T-cell (primary cell): Measurements from ENCODE around the gene SLC25A45. TPM values are rescaled to one million over a fixed set of nuclear protein-coding genes. Genes with fewer than 3 reads are reported as not detected.

ENCODE experiments used
- ATAC-seq, 4 experiments: fragments of 200-7000 bp in 3 of 4; fragments of 150-1000 bp in 1 of 4; cut with Tn5 transposase; replicated peaks in 1 of 4; 1 replicate in 3 of 4; 2 replicates in 1 of 4; pipeline ENCODE4 v1.10.0; 2021; ENCODE audit warnings: moderate library complexity in 3 of 4, mild to moderate bottlenecking in 2 of 4, moderate number of reproducible peaks in 1 of 4
- CTCF ChIA-PET, 2 donors: fragments of 300-600 bp; sonication (Branson Sonifier 250); formaldehyde crosslinking; loops; one replicate each; lab custom pipeline; 2022; ENCODE audit warnings: antibody characterized with exemption in 2 of 2; lab: Charles Lee
- POLR2A ChIA-PET, 2 donors: fragments of 300-600 bp; sonication (Branson Sonifier 250); formaldehyde crosslinking; loops; one replicate each; lab custom pipeline; 2022; ENCODE audit warnings: antibody characterized with exemption in 2 of 2; lab: Charles Lee
- DNase-seq, 35 experiments: peaks; one replicate each; pipeline versions ENCODE4 v3.0.0 to v3.0.0-alpha.2; 2013 to 2023
- H3K27ac ChIP-seq: one replicate; pipeline ENCODE4 v1.5.1; 2013; ENCODE audit warnings: low read length
- H3K27me3 ChIP-seq, 2 experiments: replicated peaks in 1 of 2; 1 replicate in 1 of 2; 2 replicates in 1 of 2; pipeline versions ENCODE4 v1.6.1 to v1.7.0; 2013; ENCODE audit warnings: low read length in 1 of 2, mixed read lengths in 1 of 2; ENCODE audit not compliant: control insufficient read depth in 2 of 2, insufficient read depth in 2 of 2; ENCODE audit errors: extremely low read depth in 1 of 2
- H3K36me3 ChIP-seq, 2 donors: 1 replicate in 1 of 2; 2 replicates in 1 of 2; pipeline versions ENCODE4 v1.6.1 to v1.7.0; 2013; ENCODE audit warnings: low read length in 1 of 2; ENCODE audit not compliant: control insufficient read depth in 2 of 2, insufficient read depth in 1 of 2; ENCODE audit errors: extremely low read depth in 1 of 2
- H3K4me1 ChIP-seq, 2 experiments: 1 replicate in 1 of 2; 2 replicates in 1 of 2; pipeline versions ENCODE4 v1.6.1 to v1.7.0; 2013; ENCODE audit warnings: low read length in 2 of 2, mixed read lengths in 1 of 2; ENCODE audit not compliant: insufficient read depth in 2 of 2, control insufficient read depth in 1 of 2; ENCODE audit errors: extremely low read depth in 1 of 2
- H3K4me3 ChIP-seq, 2 donors: 1 replicate in 1 of 2; 2 replicates in 1 of 2; pipeline versions ENCODE4 v1.5.1 to v1.7.0; 2013; ENCODE audit warnings: mild to moderate bottlenecking in 2 of 2, low read length in 1 of 2, moderate library complexity in 1 of 2; ENCODE audit not compliant: control insufficient read depth in 1 of 2; ENCODE audit errors: extremely low read depth in 1 of 2
- H3K9me3 ChIP-seq: 2 replicates; pipeline ENCODE4 v1.7.0; 2013
- H3K27ac Mint-ChIP-seq, 2 donors: one replicate each; pipeline ENCODE4 v1.8.0; 2020 to 2021; ENCODE audit warnings: mild to moderate bottlenecking in 2 of 2, mixed read lengths in 2 of 2
- H3K27me3 Mint-ChIP-seq, 2 donors: one replicate each; pipeline ENCODE4 v1.8.0; 2021 to 2022; ENCODE audit warnings: mixed read lengths in 2 of 2
- H3K36me3 Mint-ChIP-seq: one replicate; pipeline ENCODE4 v1.8.0; 2021; ENCODE audit warnings: mixed read lengths
- H3K4me1 Mint-ChIP-seq, 3 donors: one replicate each; pipeline ENCODE4 v1.8.0; 2020 to 2022; ENCODE audit warnings: mixed read lengths in 3 of 3, mild to moderate bottlenecking in 1 of 3
- H3K4me3 Mint-ChIP-seq, 3 donors: one replicate each; pipeline ENCODE4 v1.8.0; 2020 to 2022; ENCODE audit warnings: mild to moderate bottlenecking in 3 of 3, mixed read lengths in 3 of 3, moderate library complexity in 3 of 3
- H3K9me3 Mint-ChIP-seq, 3 donors: one replicate each; pipeline ENCODE4 v1.8.0; 2020 to 2022; ENCODE audit warnings: mixed read lengths in 3 of 3
- WGBS: methylation state at CpG from one replicate; pipeline ENCODE4 v1.1.5; 2013; ENCODE audit warnings: missing lambda C conversion rate; ENCODE audit not compliant: insufficient coverage; 5-methylcytosine and 5-hydroxymethylcytosine counted together
- total RNA-seq, 35 experiments: library from RNA in 6 of 35; stranded (reverse) in 6 of 35; fragments of 120-200 nt in 1 of 35; gene quantifications; one replicate each; pipeline versions ENCODE4 v1.2.1 to v1.2.4 and lab custom pipeline; 2013 to 2026

Gene SLC25A45
- total RNA-seq, 5 donors from 2014 or later (not counting 1 experiment from before 2014, with no cell fraction given), result 18.7 to 72.2 (median 22.6) TPM

DNA sequence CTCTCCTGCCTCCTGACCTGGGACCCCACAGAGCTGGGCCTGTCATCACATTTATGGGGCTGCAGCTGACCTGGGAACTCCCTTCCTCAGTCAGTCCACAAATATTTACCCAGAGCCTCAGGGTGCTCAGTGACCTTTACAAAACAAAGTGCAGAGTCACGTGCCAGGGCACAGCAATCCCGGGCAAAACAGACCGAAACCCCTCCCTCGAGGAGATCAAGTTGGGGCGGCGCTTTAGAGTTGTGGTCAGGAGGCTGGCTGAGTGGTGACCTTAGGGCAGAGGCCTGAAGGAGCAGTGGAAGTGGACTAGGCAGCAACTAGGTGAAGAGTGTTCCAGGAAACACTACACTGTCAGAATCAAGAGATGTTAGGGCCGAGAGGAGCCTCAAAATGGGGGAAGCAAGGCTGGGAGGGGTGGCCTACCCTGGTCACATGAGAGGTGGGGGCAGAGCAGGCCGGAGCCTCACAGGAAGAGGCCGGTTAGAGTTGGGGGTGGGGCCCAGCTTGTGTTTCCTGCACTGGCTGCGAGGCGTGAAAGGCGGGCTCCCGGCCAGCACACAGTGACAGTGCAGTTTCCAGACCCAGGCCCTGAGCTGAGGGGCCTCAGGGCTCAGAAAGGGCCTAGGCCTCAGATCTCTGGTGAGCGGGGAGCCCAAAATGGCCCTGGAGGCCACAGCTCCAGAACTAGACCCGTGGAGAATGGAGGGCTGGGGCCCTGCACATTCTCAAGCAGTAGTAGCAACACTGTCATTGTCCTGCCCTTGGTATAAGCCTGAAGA is 36.4 kb upstream of the SLC25A45 start:
- Histone ChIP-seq H3K27me3 (no peaks in the 10 kb centered on the region), H3K4me3 (peak overlapping the region; percentile 72 to 92), H3K4me1 (peaks cover 50 to 79% of the 10 kb centered on the region in 2 experiments), H3K36me3 (peaks cover 0 to 3% of the 10 kb centered on the region in 2 donors), H3K27ac (peak overlapping the region; percentile 95), H3K9me3 (no peaks in the 10 kb centered on the region)
- no peaks in the 10 kb centered on the region for H3K27me3 Mint-ChIP-seq
- peak overlapping the region; percentile 91 to 100 (median 98) for H3K4me3 Mint-ChIP-seq
- ChIA-PET CTCF (interaction anchor here (0.6 to 3.6 kb wide), 8 partner anchors 14 to 90 kb away, joined by 3 to 30 read pairs (median 4); partner anchors contain the start of gene MALAT1 (in 1 of the 2)), POLR2A (interaction anchor here (0.5 to 12.1 kb wide), 8 partner anchors 11 to 147 kb away, joined by 3 to 306 read pairs (median 8); partner anchors contain the start of gene MALAT1 (in 2 of the 2))
- H3K27ac Mint-ChIP-seq, result peak overlapping the region; percentile 98 to 99
- H3K9me3 Mint-ChIP-seq, result no peaks in the 10 kb centered on the region
- ATAC-seq, result peak; percentile 3 to 33 (median 18)
- H3K36me3 Mint-ChIP-seq, result peaks cover 14% of the 10 kb centered on the region
- peak; percentile 50 to 84 (median 69) for DNase-seq
- peaks cover 53 to 77% (median 62%) of the 10 kb centered on the region in 3 donors for H3K4me1 Mint-ChIP-seq
- WGBS, result 0% methylated on average over 11 of the region's 15 CpGs

DNA sequence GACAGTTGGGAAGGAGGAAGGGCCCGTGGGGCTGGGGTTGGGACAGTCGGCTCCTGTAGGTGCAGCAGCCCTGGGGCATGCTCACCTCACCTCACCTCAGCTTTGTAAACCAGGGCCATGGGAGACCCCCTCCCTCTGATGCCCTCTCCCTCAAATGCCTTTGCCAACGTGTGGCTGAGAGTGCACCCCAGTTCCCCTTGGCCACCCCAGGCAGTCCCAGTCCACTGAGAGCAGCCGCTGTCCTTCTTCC is 35.9 kb upstream of the SLC25A45 start:
- no peaks in the 10 kb centered on the region for H3K27me3 ChIP-seq
- H3K9me3 ChIP-seq, result no peaks in the 10 kb centered on the region
- Mint-ChIP-seq H3K4me3 (peak overlapping the region; percentile 91 to 100 (median 98)), H3K27me3 (no peaks in the 10 kb centered on the region), H3K9me3 (no peaks in the 10 kb centered on the region), H3K4me1 (peaks cover 51 to 73% (median 62%) of the 10 kb centered on the region in 3 donors), H3K36me3 (peaks cover 9% of the 10 kb centered on the region), H3K27ac (peak overlapping the region; percentile 98 to 99)
- H3K4me3 ChIP-seq, result peak overlapping the region; percentile 72 to 92
- H3K36me3 ChIP-seq, result peaks cover 0 to 2% of the 10 kb centered on the region in 2 donors
- H3K27ac ChIP-seq, result peak overlapping the region; percentile 95
- WGBS, result 8% methylated on average over 2 of the region's 4 CpGs
- peak in 1 of 35 experiments; percentile 14 for DNase-seq
- ChIA-PET CTCF (interaction anchor here in 1 of 2 donors (1.1 to 5.1 kb wide), 4 partner anchors 14 to 90 kb away, joined by 4 to 56 read pairs (median 17); no protein-coding TSS in a partner anchor), POLR2A (interaction anchor here (0.6 to 12.1 kb wide), 5 partner anchors 80 to 92 kb away, joined by 3 to 306 read pairs (median 50); partner anchors contain the start of gene MALAT1 (in 2 of the 2))
- no peak for ATAC-seq
- peaks cover 45 to 74% of the 10 kb centered on the region in 2 experiments for H3K4me1 ChIP-seq

DNA sequence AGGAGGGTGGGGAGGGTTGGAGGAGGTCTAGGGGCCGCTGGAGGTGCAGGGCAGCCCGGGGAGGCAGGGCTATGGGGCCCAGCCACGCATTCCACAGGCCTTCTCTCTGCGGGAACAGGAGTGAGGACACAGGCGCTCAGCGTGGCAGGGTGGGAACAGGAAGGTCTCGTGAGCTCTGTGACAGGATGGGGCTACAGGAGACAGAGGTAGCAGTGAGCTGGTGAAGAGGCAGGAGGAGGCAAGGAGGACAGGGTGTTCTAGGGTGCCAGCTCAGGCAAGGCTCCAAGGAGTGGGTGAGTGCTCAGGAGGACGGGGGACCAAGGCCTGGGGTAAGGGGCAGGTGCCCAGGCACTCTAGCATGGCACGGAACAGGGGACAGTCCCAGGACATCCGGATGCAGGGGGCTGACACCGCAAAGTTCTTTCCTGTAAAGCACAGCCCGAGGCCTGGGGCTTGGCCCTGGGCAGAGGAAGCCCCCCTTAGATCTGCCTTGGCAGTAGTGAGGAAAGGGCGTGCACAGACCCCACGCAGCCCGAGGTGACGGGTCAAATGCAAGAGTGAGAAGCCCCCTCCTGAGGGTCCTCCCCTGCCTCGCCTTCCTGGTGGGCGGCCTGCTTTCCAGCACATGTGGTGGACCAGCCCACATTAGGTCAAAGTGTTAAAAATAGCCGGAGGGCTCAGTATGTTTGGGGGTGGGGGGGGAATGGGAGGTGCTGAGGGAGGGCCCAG is 35.4 kb upstream of the SLC25A45 start:
- H3K4me1 ChIP-seq, result peaks cover 40 to 69% of the 10 kb centered on the region in 2 experiments
- no peaks in the 10 kb centered on the region for H3K9me3 ChIP-seq
- ChIA-PET CTCF (interaction anchor here (0.5 to 5.1 kb wide), 8 partner anchors 12 to 91 kb away, joined by 3 to 56 read pairs (median 4); partner anchors contain the start of gene MALAT1 (in 1 of the 2)), POLR2A (interaction anchor here (0.5 to 12.1 kb wide), 10 partner anchors 8 to 93 kb away, joined by 3 to 98 read pairs (median 4); partner anchors contain the start of gene MALAT1 (in 2 of the 2))
- Mint-ChIP-seq H3K27me3 (no peaks in the 10 kb centered on the region), H3K27ac (peak overlapping the region; percentile 98 to 99), H3K4me1 (peaks cover 51 to 69% (median 62%) of the 10 kb centered on the region in 3 donors), H3K9me3 (no peaks in the 10 kb centered on the region), H3K36me3 (peaks cover 8% of the 10 kb centered on the region), H3K4me3 (peak overlapping the region; percentile 91 to 100 (median 98))
- ATAC-seq (peak; percentile 11 to 18 (median 15)), DNase-seq (peak in 17 of 35 experiments; percentile 25 to 66 (median 39))
- 0% methylated on average over 16 of the region's 19 CpGs for WGBS
- H3K27me3 ChIP-seq, result no peaks in the 10 kb centered on the region
- peak overlapping the region; percentile 95 for H3K27ac ChIP-seq
- peak overlapping the region; percentile 80 to 92 for H3K4me3 ChIP-seq
- peaks cover 0 to under 1% of the 10 kb centered on the region in 2 donors for H3K36me3 ChIP-seq

DNA sequence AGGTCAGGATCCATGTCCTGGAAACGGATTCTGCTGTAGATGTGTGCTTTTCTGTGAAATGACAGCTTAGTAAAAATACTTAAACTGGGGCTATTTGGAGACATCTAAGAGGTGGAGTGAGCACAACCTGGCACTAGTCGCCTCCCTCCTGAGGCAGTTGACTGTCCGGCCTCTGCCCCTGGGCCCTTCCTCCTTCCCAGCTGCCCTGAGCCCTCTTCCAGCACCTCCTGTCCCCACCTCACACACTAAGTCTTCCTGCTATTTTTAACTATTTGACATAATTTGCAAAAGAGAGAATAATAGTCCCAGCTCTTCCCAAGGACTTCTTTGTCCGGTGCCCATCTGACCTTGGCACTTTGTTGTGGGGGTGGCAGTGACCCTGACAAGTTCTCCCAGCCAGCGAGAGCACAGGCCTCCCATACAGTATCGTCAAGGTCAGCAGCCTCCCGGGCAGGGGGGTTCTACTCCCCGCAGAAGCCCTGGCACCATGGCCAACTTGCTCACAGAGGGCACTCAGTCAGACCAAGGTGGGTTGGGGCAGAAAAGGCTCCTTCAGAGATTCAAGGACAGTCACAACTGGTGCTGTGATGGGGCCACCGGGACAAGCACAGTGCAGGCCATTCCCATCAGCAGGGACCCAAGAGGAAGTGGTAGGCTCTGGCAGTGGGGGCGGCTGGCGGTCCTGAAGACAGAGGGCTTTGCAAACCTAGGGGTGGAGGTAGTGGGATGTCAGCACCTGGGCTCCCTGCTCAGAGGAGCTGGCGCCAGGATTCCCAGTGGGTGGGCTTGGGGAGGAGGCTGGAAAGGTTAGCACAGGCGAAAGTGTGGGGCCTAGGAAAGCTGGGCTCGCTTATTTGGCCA is 34.6 kb upstream of the SLC25A45 start:
- peaks cover 39 to 68% of the 10 kb centered on the region in 2 experiments for H3K4me1 ChIP-seq
- peak overlapping the region; percentile 80 to 92 for H3K4me3 ChIP-seq
- ChIA-PET POLR2A (interaction anchor here (0.5 to 12.1 kb wide), 14 partner anchors 8 to 142 kb away, joined by 3 to 98 read pairs (median 4); partner anchors contain the start of gene MALAT1 (in 2 of the 2)), CTCF (interaction anchor here (0.6 to 5.1 kb wide), 13 partner anchors 8 to 92 kb away, joined by 3 to 56 read pairs (median 4); partner anchors contain the start of genes FRMD8 (in 1 of the 2) and MALAT1 (in 1 of the 2))
- Mint-ChIP-seq H3K4me3 (peak overlapping the region; percentile 91 to 100 (median 98)), H3K9me3 (no peaks in the 10 kb centered on the region), H3K36me3 (peaks cover 3% of the 10 kb centered on the region), H3K27me3 (no peaks in the 10 kb centered on the region), H3K27ac (peak overlapping the region; percentile 98 to 99), H3K4me1 (peaks cover 51 to 63% (median 62%) of the 10 kb centered on the region in 3 donors)
- DNase-seq, result peak in 9 of 35 experiments; percentile 15 to 47 (median 34)
- WGBS, result 3% methylated on average over 6 of the region's 14 CpGs
- no peaks in the 10 kb centered on the region for H3K27me3 ChIP-seq
- peak overlapping the region; percentile 95 for H3K27ac ChIP-seq
- no peak for ATAC-seq
- peaks cover 6 to 8% of the 10 kb centered on the region in 2 donors for H3K36me3 ChIP-seq
- H3K9me3 ChIP-seq, result no peaks in the 10 kb centered on the region

DNA sequence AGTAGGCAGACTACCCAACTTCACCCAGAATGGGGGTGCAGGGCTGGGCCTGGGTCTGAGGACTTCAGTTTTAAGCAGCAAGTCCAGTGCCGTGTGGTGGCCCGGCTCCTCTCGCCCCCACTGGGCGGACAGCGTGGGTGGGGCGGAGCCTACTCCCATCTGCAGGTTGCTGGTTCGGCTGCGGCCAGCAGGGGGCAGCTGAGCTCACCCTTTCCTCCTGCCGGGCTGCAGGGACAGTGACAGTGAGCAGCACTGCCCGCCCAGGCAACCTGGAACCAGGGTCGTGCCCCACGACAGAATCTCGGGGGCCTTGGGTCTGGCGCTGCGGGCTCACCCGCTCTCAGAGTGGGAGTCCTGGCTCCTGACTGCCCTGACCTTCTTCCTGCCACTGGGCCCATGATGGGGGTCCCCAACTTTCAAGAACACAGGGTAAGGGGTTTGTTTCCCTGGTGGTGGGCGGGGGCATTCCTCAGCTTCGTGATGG is 33.9 kb upstream of the SLC25A45 start:
- H3K4me3 ChIP-seq, result peak overlapping the region; percentile 80 to 92
- DNase-seq, result peak; percentile 74 to 95 (median 89)
- ChIA-PET CTCF (interaction anchor here (0.6 to 5.1 kb wide), 15 partner anchors 9 to 268 kb away, joined by 3 to 56 read pairs (median 4); partner anchors contain the start of genes FRMD8 (in 1 of the 2) and MALAT1 (in 1 of the 2)), POLR2A (interaction anchor here (0.6 to 12.1 kb wide), 8 partner anchors 9 to 141 kb away, joined by 3 to 98 read pairs (median 6); partner anchors contain the start of gene MALAT1 (in 2 of the 2))
- H3K9me3 ChIP-seq, result no peaks in the 10 kb centered on the region
- WGBS, result 0% methylated on average over 9 of the region's 18 CpGs
- peaks cover 51 to 61% (median 61%) of the 10 kb centered on the region in 3 donors for H3K4me1 Mint-ChIP-seq
- peaks cover 12 to 13% of the 10 kb centered on the region in 2 donors for H3K36me3 ChIP-seq
- ATAC-seq, result peak; percentile 48 to 62 (median 54)
- peak overlapping the region; percentile 98 to 99 for H3K27ac Mint-ChIP-seq
- H3K4me1 ChIP-seq, result peaks cover 36 to 62% of the 10 kb centered on the region in 2 experiments
- H3K36me3 Mint-ChIP-seq, result peaks cover 3% of the 10 kb centered on the region
- peak overlapping the region; percentile 95 for H3K27ac ChIP-seq
- H3K27me3 Mint-ChIP-seq, result no peaks in the 10 kb centered on the region
- H3K9me3 Mint-ChIP-seq, result no peaks in the 10 kb centered on the region
- no peaks in the 10 kb centered on the region for H3K27me3 ChIP-seq
- H3K4me3 Mint-ChIP-seq, result peak overlapping the region; percentile 91 to 100 (median 98)
